Measurements from ENCODE around the gene PDIA6.
A peak's percentile ranks its signal among the peaks of the same experiment; 100 is the strongest.

The PDIA6 gene, protein sequence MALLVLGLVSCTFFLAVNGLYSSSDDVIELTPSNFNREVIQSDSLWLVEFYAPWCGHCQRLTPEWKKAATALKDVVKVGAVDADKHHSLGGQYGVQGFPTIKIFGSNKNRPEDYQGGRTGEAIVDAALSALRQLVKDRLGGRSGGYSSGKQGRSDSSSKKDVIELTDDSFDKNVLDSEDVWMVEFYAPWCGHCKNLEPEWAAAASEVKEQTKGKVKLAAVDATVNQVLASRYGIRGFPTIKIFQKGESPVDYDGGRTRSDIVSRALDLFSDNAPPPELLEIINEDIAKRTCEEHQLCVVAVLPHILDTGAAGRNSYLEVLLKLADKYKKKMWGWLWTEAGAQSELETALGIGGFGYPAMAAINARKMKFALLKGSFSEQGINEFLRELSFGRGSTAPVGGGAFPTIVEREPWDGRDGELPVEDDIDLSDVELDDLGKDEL

DNA sequence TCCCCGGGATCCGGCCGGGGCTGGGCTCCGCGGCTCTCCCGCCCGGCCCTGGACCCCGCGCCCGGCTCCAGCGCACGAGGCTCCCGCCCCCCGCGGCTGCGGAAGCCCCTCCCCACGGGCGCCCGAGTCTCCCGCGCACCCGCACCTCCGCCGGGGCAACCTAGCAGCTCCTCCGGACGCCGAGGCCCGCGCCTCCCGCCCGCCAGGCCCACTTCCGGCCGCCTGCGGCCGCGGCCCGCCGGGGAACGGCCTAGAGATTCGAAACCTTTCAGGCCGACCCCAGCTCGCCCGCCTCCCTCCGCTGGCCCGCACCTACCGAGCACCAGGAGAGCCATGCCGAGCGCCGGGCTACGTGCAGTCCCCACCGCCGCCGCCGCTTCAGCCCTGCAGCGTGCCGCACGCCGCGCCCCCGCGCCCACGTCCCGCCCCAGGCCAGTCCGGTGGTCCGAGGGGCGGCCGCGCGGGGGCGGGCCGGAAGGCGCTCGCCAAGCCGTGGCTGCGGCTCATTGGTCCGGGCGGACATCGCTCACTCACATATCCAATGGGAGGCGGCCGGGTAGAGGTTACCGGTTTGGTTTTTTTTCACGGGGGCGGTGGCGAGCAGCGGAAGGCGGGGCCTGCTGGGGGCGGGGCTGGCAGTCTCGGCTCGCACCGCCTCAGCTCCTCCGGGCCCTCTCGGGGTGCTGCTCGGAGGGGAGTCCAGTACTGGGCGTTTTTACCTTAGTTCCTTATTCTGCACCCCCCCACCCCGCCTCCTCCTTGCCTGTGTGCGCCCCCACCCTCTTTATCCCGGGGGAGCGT is at the start of gene PDIA6:
PDIA6 (minus strand) TSS at position 424 of the 801 bp plus-strand sequence; CDS start at position 335, 89 bp downstream.
- peak; percentile 87 for DNase-seq (ENCODE audit: low read depth)

DNA sequence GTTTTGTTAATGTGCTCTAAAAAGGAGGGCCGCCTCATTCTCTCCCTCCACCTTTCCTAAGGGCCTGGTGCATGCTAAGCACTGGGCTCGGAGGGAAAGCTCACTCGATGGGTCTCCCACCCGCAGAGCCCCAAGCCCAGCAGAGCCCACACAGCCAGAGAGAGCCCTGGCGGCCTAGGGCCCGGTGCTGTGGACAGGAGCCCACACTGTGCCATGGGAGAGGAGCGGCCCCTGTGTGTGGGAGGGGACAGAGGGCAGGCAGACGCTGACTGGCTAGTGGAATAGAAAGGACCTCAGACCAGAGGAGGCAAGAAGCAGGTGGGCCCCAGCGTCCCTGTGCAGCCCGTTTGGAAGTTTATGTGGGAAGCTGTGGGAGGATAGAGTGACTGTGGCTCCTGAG is 49.7 kb upstream of the PDIA6 start:
- DNase-seq (ENCODE audit: low read depth): no peak

DNA sequence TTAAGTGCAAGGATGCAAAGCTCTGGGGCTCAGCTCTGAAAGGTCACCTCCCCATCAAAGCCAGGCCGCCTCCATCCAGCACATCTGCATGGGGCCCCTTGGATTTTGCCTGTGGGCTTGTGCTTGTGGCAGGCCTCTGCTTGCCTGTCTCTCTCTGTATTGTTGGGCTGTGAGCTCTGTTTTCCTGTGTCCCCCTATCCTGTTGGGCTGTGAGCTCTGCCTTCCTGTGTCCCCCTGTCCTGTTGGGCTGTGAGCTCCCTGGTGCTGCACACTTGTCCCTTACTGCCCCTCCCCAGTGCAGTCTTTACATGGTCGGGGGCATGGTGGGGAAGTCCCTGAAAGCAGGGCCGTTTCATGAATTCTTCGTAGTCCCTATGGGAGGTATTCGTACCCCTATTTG is 49.2 kb upstream of the PDIA6 start:
- DNase-seq (ENCODE audit: low read depth): no peak

- no peak for DNase-seq (ENCODE audit: low read depth)
These were observed 48.3 kb upstream of the PDIA6 start for GRCh38 chr2:10860814-10861325.

DNA sequence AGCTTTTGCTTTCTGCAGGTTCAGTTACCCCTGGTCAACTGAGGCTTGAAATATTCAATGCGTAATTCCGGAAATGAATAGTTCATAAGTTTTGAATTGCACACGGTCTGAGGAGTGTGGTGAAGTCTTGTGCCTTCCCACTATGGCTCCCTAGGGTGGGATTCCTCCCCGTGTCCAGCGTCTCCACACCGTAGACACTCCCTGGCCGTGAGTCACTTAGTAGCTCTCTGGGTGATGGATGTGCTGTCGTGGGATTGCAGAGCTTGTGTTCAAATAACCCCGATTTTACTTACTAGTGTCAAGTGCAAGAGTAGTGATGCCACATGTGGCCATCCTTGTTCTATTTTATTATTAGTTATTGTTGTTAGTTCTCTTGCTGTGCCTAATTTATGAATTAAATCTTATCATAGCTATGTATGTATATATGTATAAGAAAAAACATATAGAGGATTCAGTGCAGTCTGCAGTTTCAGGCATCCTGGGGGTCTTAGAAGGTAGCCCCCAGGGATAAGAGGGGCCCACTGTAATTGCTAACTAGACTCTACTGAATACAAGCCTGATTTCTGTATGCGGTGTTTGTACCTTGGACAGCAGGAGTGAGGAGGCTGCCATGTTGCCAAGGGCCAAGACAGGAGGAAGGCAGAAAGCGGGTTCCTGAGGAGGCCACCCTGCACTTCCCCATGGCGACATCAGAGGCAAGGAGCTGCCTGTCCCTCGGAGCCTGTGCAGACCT is 47.7 kb upstream of the PDIA6 start:
- DNase-seq (ENCODE audit: low read depth): no peak

GRCh38 chr2:10859278-10859677 is 46.7 kb upstream of the PDIA6 start:
- DNase-seq (ENCODE audit: low read depth): no peak

DNA sequence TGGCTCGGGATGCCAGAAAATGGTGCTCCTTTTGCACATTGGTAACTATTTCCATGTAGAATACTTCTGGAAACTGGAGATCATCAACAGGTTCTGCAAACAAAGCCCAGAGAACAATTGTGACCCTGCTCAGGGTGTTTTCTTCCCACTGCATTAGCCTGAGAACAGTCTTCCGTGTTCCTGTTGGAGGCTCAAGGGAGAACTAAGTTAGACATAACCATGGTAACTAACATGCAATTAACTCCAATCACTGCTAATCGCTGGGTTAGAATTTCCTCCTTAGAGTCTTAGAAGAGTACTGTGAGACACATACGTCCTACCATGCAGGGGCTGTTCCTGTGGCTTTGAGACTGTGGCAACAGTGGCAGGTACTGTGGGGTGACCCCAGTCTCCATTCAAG is 36.0 kb upstream of the PDIA6 start:
- DNase-seq (ENCODE audit: low read depth): no peak

GRCh38 chr2:10847008-10847407 is 34.4 kb upstream of the PDIA6 start:
- DNase-seq (ENCODE audit: low read depth): no peak

GRCh38 chr2:10846110-10846861 is 33.7 kb upstream of the PDIA6 start:
- DNase-seq (ENCODE audit: low read depth): no peak

- no peak for DNase-seq (ENCODE audit: low read depth)
These were observed 33.1 kb upstream of the PDIA6 start for GRCh38 chr2:10845640-10846039.

DNA sequence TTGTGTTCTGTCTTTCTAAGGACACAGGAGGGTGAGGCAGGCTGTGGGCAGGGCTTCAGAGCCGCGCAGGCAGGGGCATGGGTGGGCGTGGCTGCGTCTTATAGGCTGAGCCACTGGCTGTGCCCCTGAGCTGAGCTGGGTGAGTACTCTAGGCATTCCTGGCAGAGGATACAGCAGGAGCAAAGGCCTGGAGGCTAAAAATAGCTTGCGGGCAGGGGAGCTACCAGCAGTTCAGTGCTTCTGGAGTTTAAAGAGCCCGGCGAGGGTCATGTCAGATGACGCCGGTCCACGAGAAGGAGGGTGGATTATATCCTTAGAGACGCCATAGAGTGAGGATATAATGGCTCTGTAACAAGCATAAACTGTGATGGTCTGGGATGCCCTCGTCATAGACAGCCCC is 31.5 kb upstream of the PDIA6 start:
- DNase-seq (ENCODE audit: low read depth): no peak

GRCh38 chr2:10842506-10842905 is 29.9 kb upstream of the PDIA6 start:
- DNase-seq (ENCODE audit: low read depth): no peak

DNA sequence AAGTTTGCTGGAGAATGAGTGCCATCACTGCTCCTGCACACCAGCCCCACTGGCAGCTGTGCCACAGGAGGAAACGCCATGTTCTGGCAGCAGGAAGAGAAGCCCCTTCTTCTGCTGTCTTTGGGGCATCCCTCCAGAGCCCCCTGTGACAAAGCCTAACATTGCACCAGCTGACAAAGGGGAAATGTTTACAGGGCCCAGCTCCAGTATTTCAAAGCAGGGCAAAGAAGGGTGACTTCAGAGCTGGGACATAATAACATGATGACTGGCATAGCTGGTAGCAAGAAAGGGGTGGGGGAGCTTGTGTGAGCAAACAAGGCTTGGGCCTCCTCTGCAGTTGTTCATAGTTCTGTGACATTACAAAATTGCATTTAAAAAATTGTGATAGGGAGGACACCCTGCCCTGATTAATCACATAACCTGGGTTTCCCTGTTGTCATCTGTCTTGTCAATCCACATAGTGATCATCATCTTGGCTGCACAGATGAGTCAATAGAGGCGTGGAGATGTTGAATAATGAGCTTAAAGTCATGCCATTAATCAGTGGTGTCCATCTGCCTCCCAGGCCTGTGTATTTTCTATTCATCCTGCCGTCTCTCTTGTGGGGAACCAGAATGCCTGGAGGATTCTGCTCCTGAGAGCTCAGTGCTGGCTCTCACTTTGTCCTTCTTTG is 29.1 kb upstream of the PDIA6 start:
- no peak for DNase-seq (ENCODE audit: low read depth)

- DNase-seq (ENCODE audit: low read depth): no peak
These were observed 27.2 kb upstream of the PDIA6 start for GRCh38 chr2:10839813-10840212.

GRCh38 chr2:10838734-10839133 is 26.1 kb upstream of the PDIA6 start:
- no peak for DNase-seq (ENCODE audit: low read depth)

DNA sequence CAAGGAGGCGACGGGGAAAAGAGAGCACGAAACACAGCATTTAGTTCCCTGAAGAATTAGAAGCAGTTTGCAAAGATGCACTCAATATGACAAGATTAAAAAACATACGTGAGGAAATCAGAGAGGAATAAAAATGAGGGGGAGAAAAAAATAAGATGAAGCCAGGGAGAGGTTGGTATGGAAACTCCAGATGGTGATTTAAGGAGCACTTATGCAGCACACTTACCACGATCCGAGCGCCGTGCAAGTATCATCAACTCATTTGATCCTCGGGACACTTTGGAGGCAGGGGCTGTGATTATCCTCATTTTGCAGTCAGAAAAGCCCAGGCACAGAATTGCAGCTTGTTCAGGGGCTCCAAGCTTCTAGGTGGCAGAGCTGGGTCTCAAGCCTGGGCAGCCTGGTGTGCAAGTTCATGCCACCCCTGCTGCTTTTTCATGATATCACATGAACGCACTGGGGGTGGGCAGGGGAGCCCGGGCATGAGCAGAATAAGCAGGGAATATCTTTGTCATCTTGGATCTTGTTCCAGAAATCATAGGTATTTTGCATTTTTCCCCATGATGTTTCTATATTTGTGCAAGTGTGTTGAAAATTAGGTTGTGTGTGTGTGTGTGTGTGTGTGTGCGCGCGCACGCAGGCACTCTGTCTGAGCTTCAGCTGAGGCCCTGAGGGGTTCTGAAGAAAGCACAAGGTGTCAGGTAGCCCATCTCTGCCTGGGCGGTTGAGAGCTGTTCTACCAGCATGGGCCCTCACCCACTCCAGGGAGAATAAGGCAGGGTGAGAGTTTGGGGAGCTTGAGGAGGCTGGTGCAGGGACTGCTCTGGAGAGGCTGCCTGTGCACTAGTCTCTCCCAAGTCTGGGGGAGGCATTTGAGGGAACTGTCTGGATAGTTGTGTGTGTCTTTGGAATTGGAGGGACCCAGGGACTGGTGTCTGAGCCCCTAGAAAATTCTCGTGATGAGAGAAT is 25.0 kb upstream of the PDIA6 start:
- no peak for DNase-seq (ENCODE audit: low read depth)

GRCh38 chr2:10835052-10835970 is 22.7 kb upstream of the PDIA6 start:
- DNase-seq (ENCODE audit: low read depth): peak; percentile 35

GRCh38 chr2:10834068-10834655 is 21.6 kb upstream of the PDIA6 start:
- no peak for DNase-seq (ENCODE audit: low read depth)
